Neuronal stem cell (in vitro differentiated cells): ENCODE data around the gene MYO15A.

Experiments used
- DNase-seq: peaks from one replicate; pipeline ENCODE4 v3.0.0-alpha.2; 2013; ENCODE audit warnings: low spot score
- H2AFZ ChIP-seq: one replicate; pipeline ENCODE4 v1.6.1; 2013; ENCODE audit warnings: mild to moderate bottlenecking, low read length, inconsistent platforms
- H2AK5ac ChIP-seq: 2 replicates; pipeline ENCODE4 v1.6.1; 2013; ENCODE audit warnings: low read depth, mild to moderate bottlenecking, inconsistent platforms, low read length, moderate library complexity, mixed read lengths
- H2BK120ac ChIP-seq: 2 replicates; pipeline ENCODE4 v1.6.1; 2013; ENCODE audit warnings: low read depth, mild to moderate bottlenecking, inconsistent platforms, low read length, moderate library complexity, mixed read lengths
- H2BK12ac ChIP-seq: one replicate; pipeline ENCODE4 v1.6.1; 2013; ENCODE audit warnings: low read length, inconsistent platforms
- H2BK15ac ChIP-seq: 2 replicates; pipeline ENCODE4 v1.6.1; 2013; ENCODE audit warnings: mild to moderate bottlenecking, low read length, inconsistent platforms, mixed read lengths
- H2BK5ac ChIP-seq: one replicate; pipeline ENCODE4 v1.6.1; 2013; ENCODE audit warnings: inconsistent platforms, mild to moderate bottlenecking, low read length, moderate library complexity
- H3K14ac ChIP-seq: one replicate; pipeline ENCODE4 v1.6.1; 2013; ENCODE audit warnings: low read length, inconsistent platforms
- H3K18ac ChIP-seq: 2 replicates; pipeline ENCODE4 v1.6.1; 2013; ENCODE audit warnings: low read length, inconsistent platforms
- H3K23ac ChIP-seq: 2 replicates; pipeline ENCODE4 v1.6.1; 2013; ENCODE audit warnings: low read depth, mild to moderate bottlenecking, mixed read lengths, low read length, inconsistent platforms; ENCODE audit not compliant: poor library complexity
- H3K27ac ChIP-seq: replicated peaks from 3 replicates; pipeline ENCODE4 v1.5.1; 2013; ENCODE audit warnings: low read length, inconsistent platforms
- H3K27me3 ChIP-seq, 3 experiments: 2 replicates each; pipeline ENCODE4 v1.6.1; 2013; ENCODE audit warnings: low read length in 3 of 3, mild to moderate bottlenecking in 2 of 3, inconsistent platforms in 1 of 3, low read depth in 1 of 3, mixed read lengths in 1 of 3, moderate library complexity in 1 of 3; ENCODE audit not compliant: control insufficient read depth in 3 of 3, insufficient read depth in 3 of 3
- H3K36me3 ChIP-seq, 2 donors: replicated peaks in 1 of 2; 2 replicates each; pipeline ENCODE4 v1.6.1; 2013; ENCODE audit warnings: low read length in 2 of 2; ENCODE audit not compliant: control insufficient read depth in 2 of 2, insufficient read depth in 2 of 2
- H3K4ac ChIP-seq: 2 replicates; pipeline ENCODE4 v1.6.1; 2013; ENCODE audit warnings: inconsistent platforms, mild to moderate bottlenecking, low read length, moderate library complexity
- H3K4me1 ChIP-seq, 2 donors: 1 replicate in 1 of 2; 2 replicates in 1 of 2; pipeline ENCODE4 v1.6.1; 2013; ENCODE audit warnings: low read length in 2 of 2, low read depth in 1 of 2; ENCODE audit not compliant: control insufficient read depth in 2 of 2, insufficient read depth in 1 of 2
- H3K4me2 ChIP-seq: one replicate; pipeline ENCODE4 v1.6.1; 2013; ENCODE audit warnings: mild to moderate bottlenecking, low read length, inconsistent platforms; ENCODE audit not compliant: insufficient read depth, poor library complexity, severe bottlenecking
- H3K4me3 ChIP-seq, 2 donors: 2 replicates each; pipeline ENCODE4 v1.5.1; 2013; ENCODE audit warnings: low read length in 2 of 2, mild to moderate bottlenecking in 2 of 2, inconsistent platforms in 1 of 2, moderate library complexity in 1 of 2
- H3K79me1 ChIP-seq: one replicate; pipeline ENCODE4 v1.6.1; 2013; ENCODE audit warnings: low read depth, mild to moderate bottlenecking, inconsistent platforms, low read length, moderate library complexity
- H3K9ac ChIP-seq: one replicate; pipeline ENCODE4 v1.6.1; 2013; ENCODE audit warnings: mild to moderate bottlenecking, low read depth, low read length, inconsistent platforms; ENCODE audit not compliant: poor library complexity
- H3K9me3 ChIP-seq, 2 donors: replicated peaks in 1 of 2; 2 replicates each; pipeline versions ENCODE3 to v1.6.1; 2013; ENCODE audit warnings: low read length in 2 of 2, mild to moderate bottlenecking in 2 of 2, inconsistent platforms in 1 of 2, low read depth in 1 of 2, mixed read lengths in 1 of 2, moderate library complexity in 1 of 2; ENCODE audit not compliant: control insufficient read depth in 2 of 2, insufficient read depth in 1 of 2
- H4K8ac ChIP-seq: one replicate; pipeline ENCODE4 v1.6.1; 2013; ENCODE audit warnings: low read depth, mild to moderate bottlenecking, inconsistent platforms, low read length, moderate library complexity
- H4K91ac ChIP-seq: one replicate; pipeline ENCODE4 v1.6.1; 2013; ENCODE audit warnings: low read length, low read depth, mild to moderate bottlenecking, inconsistent platforms; ENCODE audit not compliant: poor library complexity
- WGBS, 2 donors: extraction: QIAGEN DNeasy Blood & Tissue Kit; methylation state at CpG; one replicate each; pipeline ENCODE4 v1.1.7; 2013; ENCODE audit warnings: missing lambda C conversion rate in 2 of 2, mixed read lengths in 1 of 2; ENCODE audit not compliant: insufficient read length in 2 of 2, insufficient replicate concordance in 1 of 2; ENCODE audit errors: extremely low coverage in 2 of 2; 5-methylcytosine and 5-hydroxymethylcytosine counted together

Gene MYO15A

DNA sequence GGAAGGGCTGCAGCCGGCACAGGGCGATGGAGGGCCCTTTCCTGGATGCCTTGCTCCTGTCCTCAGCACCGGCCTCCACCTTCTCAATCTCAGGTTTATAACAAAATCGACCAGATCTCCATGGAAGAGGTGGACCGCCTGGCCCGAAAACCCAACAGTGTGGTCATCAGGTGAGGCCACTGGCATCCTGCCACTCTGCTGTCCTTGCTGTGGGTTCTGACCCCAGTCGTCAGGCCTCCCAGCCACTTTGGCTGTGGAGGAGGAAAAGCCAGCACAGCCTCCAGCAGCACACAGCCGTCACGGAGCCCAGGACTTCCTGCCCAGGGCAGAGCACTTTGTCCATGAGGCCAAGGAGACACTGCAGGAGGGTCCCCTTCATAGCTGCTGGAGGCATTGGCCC is 6.7 kb upstream of the MYO15A start:
- DNase-seq: no peak
- H3K27ac ChIP-seq: no peak overlapping the region
- H3K23ac ChIP-seq: no peak overlapping the region
- no CpG with 5 or more reads among the region's 9 CpGs for WGBS, 2 donors
- H3K4ac ChIP-seq: no peak overlapping the region
- H2BK15ac ChIP-seq: no peak overlapping the region
- no peak overlapping the region for H2AK5ac ChIP-seq
- no peaks in the 10 kb centered on the region for H3K27me3 ChIP-seq
- no peaks in the 10 kb centered on the region for H3K4me1 ChIP-seq
- H2AFZ ChIP-seq: no peak overlapping the region
- H3K9me3 ChIP-seq: no peaks in the 10 kb centered on the region
- H3K9ac ChIP-seq: peak overlapping the region; percentile 54
- H3K4me3 ChIP-seq: no peak overlapping the region
- no peak overlapping the region for H4K91ac ChIP-seq
- no peak overlapping the region for H2BK120ac ChIP-seq
- H2BK12ac ChIP-seq: no peak overlapping the region
- no peak overlapping the region for H3K14ac ChIP-seq
- no peak overlapping the region for H3K4me2 ChIP-seq
- peaks cover 3% of the 10 kb centered on the region for H3K79me1 ChIP-seq
- no peak overlapping the region for H2BK5ac ChIP-seq
- peaks cover 49 to 82% of the 10 kb centered on the region in 2 donors for H3K36me3 ChIP-seq
- no peak overlapping the region for H3K18ac ChIP-seq
- no peak overlapping the region for H4K8ac ChIP-seq

DNA sequence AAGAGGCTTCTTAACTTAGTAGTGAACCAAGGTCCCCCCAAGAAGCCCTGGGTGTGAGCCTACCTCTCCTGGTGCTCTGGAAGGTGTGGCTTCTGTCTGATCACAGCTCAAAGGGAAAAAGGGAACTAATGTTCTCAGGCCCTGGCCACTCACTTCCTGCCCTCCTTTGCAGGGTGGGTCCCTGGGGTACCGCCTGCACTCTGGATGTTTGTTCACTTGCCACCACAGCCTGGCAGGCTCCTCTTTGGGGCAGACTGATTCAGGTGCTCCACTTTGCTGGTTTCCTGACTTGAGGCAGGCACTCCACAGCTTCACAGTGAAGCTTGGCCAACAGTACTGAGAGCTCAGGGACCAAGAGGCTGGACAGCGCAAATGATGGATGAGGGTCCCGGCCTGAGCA is 5.9 kb upstream of the MYO15A start:
- Histone ChIP-seq H3K79me1 (peaks cover 3% of the 10 kb centered on the region), H3K9me3 (no peaks in the 10 kb centered on the region), H2BK15ac (no peak overlapping the region), H4K8ac (no peak overlapping the region), H2BK12ac (no peak overlapping the region), H3K36me3 (peaks cover 46 to 81% of the 10 kb centered on the region in 2 donors), H3K4me2 (no peak overlapping the region), H2AK5ac (no peak overlapping the region), H3K23ac (no peak overlapping the region), H2BK120ac (no peak overlapping the region), H3K14ac (no peak overlapping the region), H3K4ac (no peak overlapping the region), H3K27me3 (no peaks in the 10 kb centered on the region), H4K91ac (no peak overlapping the region), H2AFZ (no peak overlapping the region), H3K4me1 (no peaks in the 10 kb centered on the region), H3K18ac (no peak overlapping the region), H3K4me3 (peak overlapping the region in 1 of 2 donors; percentile 26), H3K27ac (no peak overlapping the region), H2BK5ac (no peak overlapping the region), H3K9ac (no peak overlapping the region)
- no peak for DNase-seq
- no CpG with 5 or more reads among the region's 3 CpGs for WGBS, 2 donors

- H3K4ac ChIP-seq: no peak overlapping the region
- H2AFZ ChIP-seq: no peak overlapping the region
- no peak overlapping the region for H3K18ac ChIP-seq
- H3K4me2 ChIP-seq: no peak overlapping the region
- H3K9me3 ChIP-seq: no peaks in the 10 kb centered on the region
- no peak overlapping the region for H2BK120ac ChIP-seq
- WGBS, 2 donors: no CpG with 5 or more reads among the region's 3 CpGs
- H2BK12ac ChIP-seq: no peak overlapping the region
- no peak overlapping the region for H2AK5ac ChIP-seq
- no peak overlapping the region for H3K27ac ChIP-seq
- DNase-seq: no peak
- H3K14ac ChIP-seq: no peak overlapping the region
- H2BK15ac ChIP-seq: no peak overlapping the region
- peaks cover 26 to 57% of the 10 kb centered on the region in 2 donors for H3K36me3 ChIP-seq
- no peak overlapping the region for H3K4me3 ChIP-seq
- H3K23ac ChIP-seq: no peak overlapping the region
- peaks cover 3% of the 10 kb centered on the region for H3K79me1 ChIP-seq
- no peak overlapping the region for H4K91ac ChIP-seq
- no peak overlapping the region for H4K8ac ChIP-seq
- no peak overlapping the region for H2BK5ac ChIP-seq
- peak overlapping the region; percentile 75 for H3K9ac ChIP-seq
- H3K27me3 ChIP-seq: no peaks in the 10 kb centered on the region
- H3K4me1 ChIP-seq: peaks cover 0 to 19% of the 10 kb centered on the region in 2 donors
Measured at GRCh38 chr17:18105027-18105426, 3.5 kb upstream of the MYO15A start.

- Histone ChIP-seq H3K14ac (no peak overlapping the region), H2BK5ac (no peak overlapping the region), H3K27me3 (no peaks in the 10 kb centered on the region), H3K27ac (no peak overlapping the region), H2AFZ (no peak overlapping the region), H3K9ac (peak overlapping the region; percentile 3), H3K4ac (no peak overlapping the region), H3K9me3 (no peaks in the 10 kb centered on the region), H4K91ac (no peak overlapping the region), H4K8ac (no peak overlapping the region), H2BK12ac (no peak overlapping the region), H3K18ac (no peak overlapping the region), H2BK120ac (no peak overlapping the region), H2BK15ac (no peak overlapping the region), H3K79me1 (peaks cover 3% of the 10 kb centered on the region), H3K4me3 (no peak overlapping the region), H3K4me2 (no peak overlapping the region), H3K4me1 (peaks cover 0 to 20% of the 10 kb centered on the region in 2 donors), H3K36me3 (peaks cover 21 to 52% of the 10 kb centered on the region in 2 donors), H3K23ac (no peak overlapping the region), H2AK5ac (no peak overlapping the region)
- no peak for DNase-seq
- no CpG with 5 or more reads among the region's 6 CpGs for WGBS, 2 donors
Measured at GRCh38 chr17:18105595-18105994, 3.0 kb upstream of the MYO15A start.
